Activated naive CD8-positive, alpha-beta T cell treated with anti-CD3 and anti-CD28 coated beads, Interleukin-2, amount 50 U/mL, for 16 hours (primary cell): ENCODE data around the gene CACNA2D3.

ENCODE experiments used
- DNase-seq: peaks from one replicate; pipeline ENCODE4 v3.0.0-alpha.2; 2020; ENCODE audit warnings: low read depth, low spot score

Gene CACNA2D3

DNA sequence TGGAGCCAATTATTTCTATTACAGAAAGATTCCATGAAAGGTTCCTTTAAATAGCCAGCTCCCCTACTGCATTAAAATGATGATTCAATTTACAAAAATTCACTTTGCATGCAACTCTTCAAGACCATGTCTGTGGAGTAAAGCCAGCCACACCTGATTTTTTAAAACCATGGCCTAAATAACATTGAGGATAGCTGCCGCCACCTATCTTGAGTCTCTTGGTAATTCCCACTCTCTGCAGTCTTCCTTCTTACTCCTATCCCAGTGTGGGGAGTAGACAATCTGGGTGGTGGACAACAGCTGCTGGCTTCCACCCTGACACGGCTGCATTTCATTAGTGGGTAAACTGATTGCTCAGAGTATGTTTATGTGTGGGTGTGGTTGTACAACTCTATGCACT is 794.8 kb downstream of the CACNA2D3 start:
- DNase-seq = no peak

DNA sequence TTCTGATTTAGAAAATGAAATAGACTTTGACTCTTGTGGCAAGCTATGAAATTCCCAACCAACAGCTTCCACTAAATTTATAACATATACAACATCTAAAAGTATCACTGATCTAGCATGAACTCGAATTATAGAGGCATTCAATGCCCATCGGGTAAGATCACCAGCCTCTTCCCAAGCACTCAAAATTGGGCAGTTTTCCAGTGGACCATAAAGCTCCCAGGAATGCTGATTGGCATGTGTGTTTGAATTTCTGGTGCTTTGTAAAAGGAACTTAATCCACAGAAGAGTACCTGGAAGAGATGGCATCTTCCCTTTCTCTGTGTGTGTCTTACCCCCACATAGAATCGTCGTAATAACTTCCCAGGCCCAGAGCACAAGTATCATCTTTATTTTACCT is 795.5 kb downstream of the CACNA2D3 start:
- no peak for DNase-seq

DNA sequence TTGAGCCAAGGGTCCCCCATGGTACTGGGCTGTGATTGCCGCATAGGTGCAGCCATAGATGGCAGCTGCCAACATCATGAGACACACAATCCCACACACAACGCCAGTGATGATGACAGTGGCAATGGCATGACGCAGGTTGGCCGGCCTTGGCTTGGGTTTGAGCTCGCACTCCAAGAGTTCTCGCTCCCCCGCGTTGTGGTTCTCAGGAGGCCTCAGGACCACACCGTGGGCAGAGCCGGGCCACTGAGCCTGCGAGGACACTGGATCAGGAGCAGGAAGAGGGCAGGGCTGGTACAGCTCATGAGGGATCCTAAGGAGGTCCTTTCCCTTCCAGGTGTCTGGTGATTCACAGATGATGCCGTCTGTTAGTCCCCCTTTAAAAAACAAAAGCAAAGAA is 796.2 kb downstream of the CACNA2D3 start:
- no peak for DNase-seq

DNA sequence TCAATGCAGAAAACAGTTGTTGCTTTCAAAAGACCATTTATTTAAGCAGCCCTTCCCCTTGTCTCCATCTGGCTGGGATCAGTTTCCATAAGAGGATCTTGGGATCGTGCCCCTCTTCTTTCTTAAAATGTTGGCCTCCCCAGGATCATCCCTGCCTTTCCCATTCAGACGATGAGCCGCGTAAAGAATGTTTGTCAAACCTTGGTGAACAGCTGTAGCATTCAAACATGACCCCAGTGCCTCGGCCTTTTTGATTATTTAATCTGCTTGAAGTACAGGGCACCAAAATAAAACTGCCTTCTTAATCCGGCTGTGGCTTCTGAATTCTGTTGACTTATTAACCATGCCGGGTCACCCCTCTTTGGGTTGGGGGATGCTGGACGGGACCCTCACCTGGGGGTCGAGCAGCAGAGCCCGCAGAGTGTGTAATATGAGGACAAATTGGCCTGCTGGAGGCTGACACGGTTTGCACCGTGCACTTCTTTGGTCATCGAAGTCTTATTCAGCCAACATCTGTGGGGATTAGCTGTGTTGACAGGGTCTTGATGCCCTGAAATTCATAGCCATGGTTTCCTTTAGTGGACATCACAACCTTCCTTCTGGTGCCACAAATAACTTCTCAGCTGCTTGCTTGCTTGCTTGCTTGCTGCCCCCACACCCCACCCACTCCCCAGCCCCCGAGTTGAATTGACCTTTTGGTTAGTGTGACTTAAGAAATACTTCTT is 805.9 kb downstream of the CACNA2D3 start, which contains the start of gene LRTM1:
Gene LRTM1 (minus strand): TSS at position 14 of the 725 bp plus-strand sequence. CDS start 148 bp downstream, outside the sequence.
- no peak for DNase-seq

DNA sequence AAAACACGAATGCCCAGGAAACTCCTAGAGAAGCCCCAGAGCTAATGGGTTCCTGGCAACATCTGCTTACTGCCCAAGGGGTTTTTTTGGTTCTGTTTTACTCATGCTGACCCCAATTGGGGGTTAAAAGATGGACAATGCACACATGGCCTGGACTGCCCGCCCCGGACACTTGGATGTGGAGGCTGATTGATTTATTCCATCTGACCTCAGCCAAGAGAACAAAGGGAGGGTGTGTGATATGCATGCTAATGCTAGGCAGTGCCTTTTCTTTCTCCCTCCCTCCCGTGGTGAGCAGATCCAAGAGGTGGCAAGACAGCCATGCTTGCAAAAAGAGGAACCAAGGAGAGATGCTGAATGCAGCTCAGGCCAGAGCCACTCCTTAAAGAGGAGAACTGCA is 808.8 kb downstream of the CACNA2D3 start:
- no peak for DNase-seq

DNA sequence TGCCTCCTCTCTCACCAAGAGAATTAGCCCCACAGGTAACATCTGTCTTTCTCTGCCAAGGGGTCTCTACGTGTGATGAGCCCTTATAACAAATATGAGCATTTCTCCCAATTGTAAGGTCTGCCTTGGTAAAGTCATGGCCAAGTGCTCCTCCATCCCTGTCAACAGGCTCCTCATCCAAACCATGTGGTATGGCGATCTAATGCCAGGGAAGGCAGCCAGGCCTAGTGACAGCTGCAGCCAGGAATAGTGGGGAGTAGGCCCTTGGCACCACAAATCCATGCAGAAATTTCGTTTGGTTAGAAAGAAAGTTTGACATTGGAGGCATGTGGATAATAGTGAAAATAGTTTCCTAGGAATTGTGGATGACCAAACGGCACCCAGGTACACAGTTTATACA is 810.3 kb downstream of the CACNA2D3 start:
- DNase-seq = no peak

DNA sequence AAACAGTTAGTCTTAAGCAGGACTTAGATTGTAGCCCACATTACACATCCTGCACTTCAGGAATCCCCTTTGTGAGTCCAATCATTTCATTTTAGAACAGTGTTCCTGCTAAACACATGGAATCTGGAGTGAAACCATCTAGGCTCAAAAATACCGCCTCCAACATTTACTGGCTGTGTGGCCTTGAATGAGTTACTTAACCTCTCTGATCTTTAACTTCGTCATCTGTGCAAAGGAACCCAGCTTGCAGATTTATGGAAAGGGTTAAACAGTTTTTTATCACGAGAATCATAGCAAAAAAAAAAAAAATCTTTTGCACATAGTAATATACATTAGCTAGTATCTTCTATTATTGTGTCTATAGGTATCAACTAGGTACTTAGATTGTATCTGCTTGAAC is 813.5 kb downstream of the CACNA2D3 start:
- DNase-seq = no peak

DNA sequence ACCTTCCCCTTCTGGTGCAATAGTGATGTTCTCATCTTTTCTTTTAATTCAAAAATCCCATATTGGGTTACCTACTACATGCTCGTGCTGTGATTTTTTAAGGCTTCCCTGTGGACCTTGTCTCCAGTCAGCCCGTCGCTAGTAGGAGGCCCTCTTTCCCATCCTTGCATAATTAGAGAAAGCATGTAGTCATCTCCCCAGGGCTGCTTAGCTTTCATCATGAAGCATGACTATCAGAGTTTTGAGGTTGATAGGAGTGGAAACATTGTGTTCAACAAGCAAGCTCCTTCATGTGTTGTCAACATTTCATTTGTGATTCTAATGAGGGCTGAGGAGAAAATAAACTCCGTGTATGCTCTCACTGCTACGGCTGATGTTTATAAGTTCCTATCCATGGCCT is 814.2 kb downstream of the CACNA2D3 start:
- DNase-seq = no peak

DNA sequence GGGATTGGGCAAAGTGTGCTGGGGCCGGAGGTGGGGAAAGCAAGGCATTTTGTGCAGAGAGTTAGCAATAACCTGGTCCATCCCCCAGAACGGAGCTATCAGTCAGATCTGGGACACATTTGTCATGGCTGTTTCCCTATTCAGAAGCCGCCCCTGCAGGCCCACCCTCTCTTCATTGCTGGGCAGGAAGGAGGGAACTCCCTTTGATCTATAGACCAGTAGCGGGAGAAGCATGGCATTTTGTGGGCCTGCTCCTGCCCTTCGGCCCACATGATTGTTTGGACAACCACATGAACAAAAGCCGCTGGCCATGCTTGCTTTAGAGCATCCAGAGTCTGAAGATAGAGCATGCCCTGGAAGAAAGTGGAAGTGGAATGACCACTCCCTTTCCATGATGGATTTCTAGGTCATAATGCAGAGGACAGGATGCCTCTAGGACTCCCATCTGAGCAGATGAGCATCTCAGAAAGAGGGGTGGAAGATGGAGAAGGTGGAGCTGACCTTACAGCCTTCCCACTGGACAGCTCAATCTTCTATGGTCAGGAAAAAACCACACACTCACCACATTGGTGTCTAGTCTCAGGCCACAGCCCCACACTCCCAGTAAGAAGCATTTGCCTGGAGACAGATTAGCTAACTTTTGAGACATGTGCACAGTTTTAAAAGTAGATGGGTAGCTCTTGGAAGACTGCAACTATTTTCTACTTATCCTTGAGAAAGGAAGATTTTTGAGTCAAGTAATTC is 817.4 kb downstream of the CACNA2D3 start:
- no peak for DNase-seq

DNA sequence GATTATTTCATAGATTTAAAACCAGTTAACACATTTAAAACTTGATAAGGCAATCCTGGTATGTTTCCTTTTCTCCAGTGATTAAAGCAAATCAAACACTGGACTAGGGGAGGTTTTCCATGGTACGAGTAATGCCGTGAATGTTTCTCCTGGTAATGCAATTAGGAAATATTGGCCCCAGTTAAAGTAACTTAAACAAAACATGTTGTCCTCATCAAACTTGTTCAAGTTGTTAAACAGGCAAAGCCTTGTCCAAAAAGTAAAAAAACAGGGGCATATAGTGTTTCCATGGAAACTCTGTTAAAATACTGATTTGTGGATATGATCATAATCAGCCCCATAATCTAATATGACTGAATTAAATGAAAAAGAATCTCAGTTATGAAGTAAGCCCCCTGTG is 818.6 kb downstream of the CACNA2D3 start:
- no peak for DNase-seq

DNA sequence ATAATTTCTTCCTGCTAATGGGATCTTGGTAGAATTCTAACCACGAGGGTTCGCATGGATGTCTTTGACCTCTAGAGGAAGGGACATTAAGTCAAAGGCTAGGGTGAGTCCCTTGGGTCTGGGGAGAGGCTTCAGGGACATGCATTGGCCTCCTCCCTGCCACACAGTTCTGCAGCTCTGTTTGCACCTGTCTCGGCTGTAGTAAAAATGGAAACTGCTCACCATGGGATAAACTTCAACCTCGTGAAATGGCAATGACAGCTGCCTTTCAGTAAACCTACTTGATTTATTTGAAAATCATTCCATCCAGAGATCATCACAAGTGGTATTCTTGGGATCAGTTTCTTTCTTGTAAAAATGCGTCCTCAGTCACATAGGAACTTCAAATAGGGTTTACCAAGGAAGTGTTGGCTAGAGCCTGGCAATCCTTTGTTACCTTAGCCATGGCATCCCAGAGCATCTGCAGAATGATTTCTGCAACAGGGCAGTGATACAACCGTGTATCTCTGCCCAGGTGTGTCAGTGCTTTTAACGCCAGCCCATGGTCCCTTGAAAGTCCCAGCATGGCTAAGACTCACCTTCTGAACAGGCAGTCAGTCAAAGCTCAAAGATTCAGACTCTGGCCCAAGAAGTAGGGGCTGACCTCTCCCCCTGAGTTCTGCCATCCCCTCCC is 819.5 kb downstream of the CACNA2D3 start:
- DNase-seq = no peak

DNA sequence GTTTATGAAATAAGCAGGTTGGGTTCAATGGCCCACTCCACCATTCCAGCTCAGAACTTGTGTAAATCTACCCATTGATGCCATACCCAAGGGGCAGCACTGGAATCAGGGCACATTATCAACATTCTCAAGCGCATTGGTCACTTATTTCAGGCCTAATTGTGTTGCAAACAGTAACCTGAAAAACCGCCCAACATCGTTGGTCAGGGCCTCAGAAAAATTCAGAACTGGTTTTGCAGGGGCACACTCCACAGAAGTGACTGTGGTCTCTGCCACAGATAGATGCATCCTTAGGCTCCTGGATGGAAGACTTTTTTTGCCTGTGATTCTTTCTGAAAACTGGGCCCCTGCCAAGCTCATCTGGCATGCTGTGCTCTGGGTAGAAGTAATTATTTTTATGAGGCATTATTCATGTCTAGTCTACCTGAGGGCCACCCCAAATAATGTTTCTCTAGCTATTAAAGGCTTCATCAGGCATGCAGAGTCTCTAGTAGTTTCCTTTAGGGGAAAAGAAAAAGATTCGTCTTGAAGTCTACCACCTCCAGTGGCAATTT is 827.2 kb downstream of the CACNA2D3 start:
- DNase-seq = no peak

DNA sequence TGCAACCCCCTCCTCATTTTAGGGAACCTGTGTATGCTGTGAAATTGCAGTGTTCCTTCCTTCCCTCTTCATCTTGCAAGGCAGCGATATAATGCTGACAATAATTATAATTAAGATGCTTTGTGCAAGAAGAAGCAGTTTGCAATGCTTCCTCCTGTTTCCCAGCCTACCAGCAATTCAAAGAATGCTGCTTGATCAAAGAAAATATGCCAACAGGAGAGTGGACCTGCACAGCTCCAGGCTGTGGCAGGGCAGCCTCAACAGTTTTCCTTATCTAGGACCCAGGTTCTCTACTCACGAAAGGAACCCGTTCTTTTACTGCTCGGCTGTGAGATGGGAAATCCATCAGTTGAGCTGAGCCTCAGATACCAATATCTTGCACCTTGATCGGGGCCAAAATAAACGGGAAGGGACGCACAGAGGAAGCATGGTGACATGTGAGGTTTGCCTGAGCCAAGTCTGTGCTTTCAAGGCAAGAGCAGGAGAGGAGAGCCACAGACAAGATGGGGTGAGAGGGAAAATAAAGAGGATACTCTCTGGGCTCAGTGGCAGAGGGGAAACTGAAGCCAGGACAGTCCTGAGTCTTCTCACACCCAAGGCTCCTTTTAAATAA is 828.1 kb downstream of the CACNA2D3 start:
- no peak for DNase-seq

DNA sequence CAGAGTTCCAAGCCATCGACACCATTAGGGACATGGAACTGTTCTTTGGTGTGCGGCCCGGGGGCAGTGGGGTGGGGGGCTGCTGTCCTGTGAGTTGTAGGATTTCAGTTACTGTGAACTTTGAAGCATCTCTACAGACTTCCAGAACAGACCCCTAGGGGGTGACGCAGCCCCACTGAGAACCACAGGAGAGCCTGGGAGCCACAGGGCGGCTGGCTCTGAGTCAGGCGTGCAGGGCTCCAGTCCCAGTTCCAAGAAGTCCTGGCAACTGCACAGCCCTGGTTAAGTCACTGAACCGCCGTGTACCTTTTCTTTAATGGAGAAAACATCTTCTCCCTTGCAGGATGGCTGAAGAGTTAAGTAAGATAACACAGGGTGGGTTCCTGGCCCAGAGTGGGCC is 829.1 kb downstream of the CACNA2D3 start:
- no peak for DNase-seq

DNA sequence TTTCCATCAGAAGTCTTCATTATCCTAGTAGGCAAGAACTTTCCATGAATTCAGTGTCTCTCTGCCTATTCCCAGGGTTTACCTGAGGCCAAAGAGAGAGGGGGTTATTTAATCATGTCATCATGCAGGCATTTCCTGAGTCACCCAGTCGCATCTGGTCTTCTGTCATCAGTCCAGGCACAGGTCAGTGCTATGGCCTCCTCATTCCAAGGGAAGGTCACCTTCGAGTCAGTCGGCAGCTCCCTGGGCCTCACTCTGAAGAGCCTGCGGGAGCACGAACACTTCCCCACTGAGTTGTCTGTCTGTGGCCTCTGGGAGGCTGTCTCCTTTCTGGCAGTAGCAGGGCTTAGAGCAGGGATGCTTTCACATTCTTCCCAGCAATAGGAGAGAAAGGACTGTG is 831.7 kb downstream of the CACNA2D3 start:
- DNase-seq = no peak

DNA sequence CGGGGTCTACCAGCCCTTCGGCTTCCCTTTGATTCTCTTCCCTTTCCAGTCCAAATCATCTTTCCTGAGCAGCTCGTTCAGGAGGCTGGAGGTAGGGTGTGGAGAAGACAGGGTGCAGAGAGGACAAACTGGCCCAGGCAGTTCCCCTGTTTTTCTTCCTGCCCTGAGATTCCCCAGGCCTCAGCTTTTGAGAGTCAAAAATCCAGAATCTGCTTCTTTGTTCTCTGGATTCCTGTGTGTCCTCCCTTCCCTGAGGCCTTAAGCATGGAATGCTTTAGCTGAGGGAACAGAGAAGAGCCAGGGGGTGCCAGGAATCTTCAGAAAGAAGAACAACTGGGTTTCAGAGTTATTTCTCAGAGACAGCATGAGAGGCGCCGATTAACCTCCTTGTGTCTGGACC is 832.2 kb downstream of the CACNA2D3 start:
- no peak for DNase-seq

DNA sequence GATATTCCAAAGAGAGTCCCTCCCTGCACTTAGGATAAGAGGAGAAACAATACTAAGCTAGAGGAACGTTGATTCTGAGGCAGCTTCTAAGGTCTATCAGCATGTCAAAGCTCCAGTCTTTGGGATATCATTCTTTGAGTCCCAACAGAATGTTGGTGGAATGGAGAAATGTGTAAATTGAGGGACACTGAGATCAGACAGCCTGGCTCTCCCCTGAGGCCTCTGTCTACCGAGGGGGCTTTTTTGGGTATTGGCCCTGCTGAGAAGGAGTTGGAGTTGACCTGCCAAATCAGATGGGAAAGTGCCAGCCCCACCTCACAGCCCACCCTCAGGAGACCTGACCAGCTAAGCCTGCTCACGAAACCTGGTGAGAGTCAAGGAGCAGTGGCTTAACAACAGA is 833.1 kb downstream of the CACNA2D3 start:
- DNase-seq = no peak

DNA sequence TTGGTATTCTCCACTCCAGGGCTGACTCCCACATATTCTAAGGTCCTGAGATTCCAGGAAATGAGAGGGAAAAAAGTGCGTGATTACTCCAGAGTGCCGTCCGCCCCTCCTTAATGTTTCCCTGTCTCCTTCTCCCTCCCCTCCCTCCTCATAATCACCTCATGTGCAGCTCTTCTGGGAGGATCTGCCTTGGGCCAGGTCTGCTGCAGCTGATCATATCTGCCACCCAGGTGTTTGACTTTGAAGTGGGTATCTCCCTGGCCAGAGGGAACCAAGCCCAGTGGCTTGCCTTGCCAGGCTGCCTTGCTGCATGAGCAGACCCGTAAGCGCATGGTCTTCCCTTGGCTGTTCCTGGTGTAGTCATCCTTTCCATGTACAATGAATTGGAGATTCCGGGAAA is 833.6 kb downstream of the CACNA2D3 start:
- no peak for DNase-seq

DNA sequence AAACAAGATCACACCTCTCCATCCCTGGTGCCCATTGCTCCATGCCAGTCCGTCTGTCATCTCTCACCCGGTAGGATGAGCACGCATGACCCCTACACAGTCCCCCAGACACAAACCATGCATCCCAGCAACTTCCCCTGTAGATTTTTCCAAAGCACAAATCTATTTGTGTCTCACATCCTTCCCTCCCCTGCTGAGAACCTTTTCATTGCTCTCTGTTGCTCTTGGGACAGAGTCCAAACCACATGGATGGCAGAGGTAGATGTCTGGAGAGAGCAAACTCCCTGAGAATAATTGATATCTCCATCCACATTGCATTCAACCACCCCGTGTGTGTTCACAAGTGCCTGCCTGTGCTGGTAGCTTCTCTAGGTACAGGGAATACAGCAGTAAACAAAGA is 835.4 kb downstream of the CACNA2D3 start:
- no peak for DNase-seq

DNA sequence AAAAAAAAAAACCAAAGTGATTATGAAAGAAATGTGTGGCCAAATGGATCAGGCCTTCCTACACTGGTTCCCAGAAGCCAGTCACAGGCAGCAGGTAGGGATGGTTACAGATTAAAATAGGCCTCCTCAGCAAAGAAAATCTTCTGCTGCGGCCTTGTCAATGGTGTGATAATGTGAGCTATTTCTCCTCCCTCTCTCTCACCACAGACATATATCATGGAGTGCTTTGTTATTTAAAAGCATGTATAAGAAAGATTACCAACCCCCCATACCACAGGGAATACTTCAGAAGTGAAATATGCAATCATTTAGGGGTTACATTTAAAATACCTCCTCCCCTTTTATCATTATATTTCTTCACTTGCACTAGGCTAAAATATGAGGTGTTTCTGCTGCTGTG is 837.7 kb downstream of the CACNA2D3 start:
- no peak for DNase-seq

DNA sequence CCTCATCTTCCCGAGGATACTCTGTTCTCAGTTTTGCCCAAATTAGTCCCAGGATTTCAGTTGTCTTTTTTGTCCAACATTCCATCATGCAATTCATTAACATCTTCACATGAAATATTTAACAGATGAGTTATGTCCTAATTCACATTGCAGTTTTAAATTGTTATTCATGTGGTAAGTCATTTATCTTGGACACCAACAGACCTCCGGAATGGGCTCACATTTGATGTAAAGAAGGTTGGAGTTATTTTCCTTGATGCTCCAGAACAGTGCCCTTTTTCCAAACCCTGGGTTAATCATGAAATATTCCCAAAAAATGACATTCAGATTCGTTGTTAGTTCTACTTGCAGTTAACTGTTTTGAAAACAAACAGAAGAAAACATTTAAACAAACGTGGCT is 838.3 kb downstream of the CACNA2D3 start:
- DNase-seq = no peak

DNA sequence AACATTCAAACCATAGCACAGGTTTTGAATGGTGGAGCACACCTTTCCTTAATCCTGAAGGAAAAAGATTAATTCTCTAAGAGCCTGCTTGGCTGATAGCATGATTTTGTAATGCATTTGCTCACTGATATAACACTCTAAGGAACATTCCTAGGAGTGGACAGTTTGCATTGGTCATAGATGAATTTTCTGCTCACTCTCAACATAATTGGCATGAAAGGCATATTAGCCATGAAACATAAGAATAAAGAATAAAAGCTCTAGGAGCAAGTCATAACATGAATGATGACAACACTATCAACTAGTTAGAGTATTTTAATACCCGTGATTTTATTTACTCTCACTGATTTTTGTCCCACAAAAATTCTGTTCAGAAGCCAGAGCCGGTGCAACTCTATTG is 839.8 kb downstream of the CACNA2D3 start:
- DNase-seq = no peak
